ENCODE data around the gene PTX4. TPM values are rescaled to one million over a fixed set of nuclear protein-coding genes. Genes with fewer than 3 reads are reported as not detected.

The PTX4 gene
- total and polyA plus RNA-seq, 2 donors (not counting 3 experiments of a cell fraction or from before 2014, with no cell fraction given): 0.31 TPM; not detected in 1

DNA sequence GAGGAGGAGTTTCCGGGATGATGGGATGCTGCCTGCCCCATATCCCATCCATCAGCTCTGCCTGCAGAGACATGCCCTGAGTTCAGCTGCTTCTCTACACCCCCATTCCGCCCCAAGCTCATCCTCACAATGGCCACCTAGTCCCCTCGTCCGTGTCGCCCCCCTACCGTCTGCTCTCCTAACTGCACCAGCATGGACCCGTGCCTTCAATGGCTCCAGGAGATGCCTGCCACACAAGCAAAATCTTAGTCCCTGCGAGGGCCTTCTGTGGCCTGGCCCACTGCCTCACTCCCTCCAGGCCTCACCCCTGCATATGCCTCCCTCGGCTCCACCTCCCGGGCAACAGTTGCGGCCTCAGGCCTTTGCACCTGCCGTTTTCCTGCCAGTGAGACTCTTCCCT, 2.6 kb upstream of the PTX4 start:
- intact Hi-C loops (cut with micrococcal nuclease): loop anchor here (5.0 kb wide), 1 partner anchor 216 kb away; the partner anchor contains the start of gene MAPK8IP3
- Histone ChIP-seq H3K4me3 (replicated peaks in 1 of 3; ENCODE audit: insufficient read depth in 1 of 3, low read depth in 1 of 3, low read length in 3 of 3) (no peak overlapping the region), H3K9me3 (replicated peaks; ENCODE audit: control insufficient read depth, insufficient read depth, low read length) (no peaks in the 10 kb centered on the region), H3K79me2 (ENCODE audit: control insufficient read depth, insufficient read depth, low read length) (peaks cover 19% of the 10 kb centered on the region), H3K27me3 (ENCODE audit: control insufficient read depth in 2 of 2, insufficient read depth in 2 of 2, low read length in 2 of 2) (no peaks in the 10 kb centered on the region), H4K20me1 (replicated peaks; ENCODE audit: control insufficient read depth, extremely low read depth, insufficient read depth, low read length) (no peaks in the 10 kb centered on the region), H3K9me1 (replicated peaks; ENCODE audit: control insufficient read depth, extremely low read depth, insufficient read depth, low read length) (no peaks in the 10 kb centered on the region), H3K9ac (replicated peaks; ENCODE audit: extremely low read depth, insufficient read depth, low read length) (no peak overlapping the region), H2AFZ (ENCODE audit: low read depth, low read length) (no peak overlapping the region), H3K36me3 (ENCODE audit: control insufficient read depth in 2 of 2, extremely low read depth in 1 of 2, insufficient read depth in 2 of 2, low read length in 2 of 2) (peaks cover 3 to 8% of the 10 kb centered on the region in 2 experiments), H3K27ac (ENCODE audit: insufficient read depth, low read depth, low read length) (no peak overlapping the region), H3K4me1 (ENCODE audit: control insufficient read depth, extremely low read depth, insufficient read depth, low read length) (peaks cover 15% of the 10 kb centered on the region), H3K4me2 (ENCODE audit: insufficient read depth, low read length) (no peak overlapping the region)
- BruUV-seq (replicated peaks): no TSS peak
- CTCF ChIA-PET: no interaction called here
- DNase-seq (ENCODE audit: low read depth, low spot score) (no peak), FAIRE-seq (no peak)
- dilution Hi-C loops (cut with MboI; ENCODE audit: extremely low pct_ligation_motif_present, low sequenced_read_pairs): no loop called here
- TF ChIP-seq EZH2 (IDR thresholded peaks at IDR 0.05; ENCODE audit: borderline replicate concordance, low read depth, low read length, severe bottlenecking): no peak
- TF ChIP-seq, protein P1, sequence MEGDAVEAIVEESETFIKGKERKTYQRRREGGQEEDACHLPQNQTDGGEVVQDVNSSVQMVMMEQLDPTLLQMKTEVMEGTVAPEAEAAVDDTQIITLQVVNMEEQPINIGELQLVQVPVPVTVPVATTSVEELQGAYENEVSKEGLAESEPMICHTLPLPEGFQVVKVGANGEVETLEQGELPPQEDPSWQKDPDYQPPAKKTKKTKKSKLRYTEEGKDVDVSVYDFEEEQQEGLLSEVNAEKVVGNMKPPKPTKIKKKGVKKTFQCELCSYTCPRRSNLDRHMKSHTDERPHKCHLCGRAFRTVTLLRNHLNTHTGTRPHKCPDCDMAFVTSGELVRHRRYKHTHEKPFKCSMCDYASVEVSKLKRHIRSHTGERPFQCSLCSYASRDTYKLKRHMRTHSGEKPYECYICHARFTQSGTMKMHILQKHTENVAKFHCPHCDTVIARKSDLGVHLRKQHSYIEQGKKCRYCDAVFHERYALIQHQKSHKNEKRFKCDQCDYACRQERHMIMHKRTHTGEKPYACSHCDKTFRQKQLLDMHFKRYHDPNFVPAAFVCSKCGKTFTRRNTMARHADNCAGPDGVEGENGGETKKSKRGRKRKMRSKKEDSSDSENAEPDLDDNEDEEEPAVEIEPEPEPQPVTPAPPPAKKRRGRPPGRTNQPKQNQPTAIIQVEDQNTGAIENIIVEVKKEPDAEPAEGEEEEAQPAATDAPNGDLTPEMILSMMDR (IDR thresholded peaks at IDR 0.05; ENCODE audit: extremely low read depth in 1 of 2, insufficient read depth in 1 of 2, low read depth in 1 of 2, low read length in 2 of 2): no peak
- POLR2A ChIA-PET: no interaction called here

DNA sequence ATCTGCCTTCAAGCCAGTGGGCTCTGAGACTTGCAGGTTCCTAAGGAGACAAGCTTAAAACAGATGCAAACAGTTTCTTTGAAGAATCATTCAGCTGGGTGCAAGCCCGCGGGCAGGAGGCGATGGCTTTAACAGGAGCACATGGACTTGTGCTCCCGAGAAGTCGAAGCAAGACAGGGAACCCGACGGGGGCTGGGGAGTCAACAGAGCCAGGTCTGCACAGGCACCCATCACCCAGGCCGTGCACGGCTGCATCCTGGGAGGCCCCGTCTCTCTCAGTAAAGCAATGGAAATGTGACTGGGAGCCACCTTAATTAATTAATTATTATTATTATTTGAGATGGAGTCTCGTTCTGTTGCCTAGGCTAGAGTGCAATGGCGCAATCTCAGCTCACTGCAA, 333 bp upstream of the PTX4 start:
- DNase-seq (ENCODE audit: low read depth, low spot score): no peak
- no peaks in the 10 kb centered on the region for H3K9me3 ChIP-seq (replicated peaks; ENCODE audit: control insufficient read depth, insufficient read depth, low read length)
- peaks cover 9% of the 10 kb centered on the region for H3K4me1 ChIP-seq (ENCODE audit: control insufficient read depth, extremely low read depth, insufficient read depth, low read length)
- FAIRE-seq: no peak
- no peak overlapping the region for H3K4me2 ChIP-seq (ENCODE audit: insufficient read depth, low read length)
- H3K9me1 ChIP-seq (replicated peaks; ENCODE audit: control insufficient read depth, extremely low read depth, insufficient read depth, low read length): no peaks in the 10 kb centered on the region
- no peaks in the 10 kb centered on the region for H3K36me3 ChIP-seq (ENCODE audit: control insufficient read depth in 2 of 2, extremely low read depth in 1 of 2, insufficient read depth in 2 of 2, low read length in 2 of 2)
- BruUV-seq (replicated peaks): no TSS peak
- no peak overlapping the region for H2AFZ ChIP-seq (ENCODE audit: low read depth, low read length)
- no peak for TF ChIP-seq EZH2 (IDR thresholded peaks at IDR 0.05; ENCODE audit: borderline replicate concordance, low read depth, low read length, severe bottlenecking)
- no peak for TF ChIP-seq POLR2AphosphoS5 (IDR thresholded peaks at IDR 0.05; ENCODE audit: insufficient read depth, low read depth, low read length)
- no peak for TF ChIP-seq POLR2A (IDR thresholded peaks at IDR 0.05; ENCODE audit: low read depth, low read length)
- TF ChIP-seq JUN (IDR thresholded peaks at IDR 0.05; ENCODE audit: borderline replicate concordance, insufficient read depth, insufficient read length, low read depth): no peak
- TF ChIP-seq MYC (IDR thresholded peaks at IDR 0.05; ENCODE audit: low read depth, low read length): no peak
- TF ChIP-seq GATA2 (IDR thresholded peaks at IDR 0.05; ENCODE audit: insufficient read depth, insufficient read length, low read depth, low read length): no peak
- POLR2A ChIA-PET: no interaction called here
- CTCF ChIA-PET: no interaction called here
- no peak overlapping the region for H3K4me3 ChIP-seq (replicated peaks in 1 of 3; ENCODE audit: insufficient read depth in 1 of 3, low read depth in 1 of 3, low read length in 3 of 3)
- dilution Hi-C loops (cut with MboI; ENCODE audit: extremely low pct_ligation_motif_present, low sequenced_read_pairs): no loop called here
- intact Hi-C loops (cut with micrococcal nuclease): no loop called here
- no peak overlapping the region for H3K9ac ChIP-seq (replicated peaks; ENCODE audit: extremely low read depth, insufficient read depth, low read length)
- no peaks in the 10 kb centered on the region for H4K20me1 ChIP-seq (replicated peaks; ENCODE audit: control insufficient read depth, extremely low read depth, insufficient read depth, low read length)
- no peak overlapping the region for H3K27ac ChIP-seq (ENCODE audit: insufficient read depth, low read depth, low read length)
- peaks cover 6% of the 10 kb centered on the region for H3K79me2 ChIP-seq (ENCODE audit: control insufficient read depth, insufficient read depth, low read length)
- no peaks in the 10 kb centered on the region for H3K27me3 ChIP-seq (ENCODE audit: control insufficient read depth in 2 of 2, insufficient read depth in 2 of 2, low read length in 2 of 2)

Data from endothelial cell of umbilical vein (primary cell).